K562 (cell line): Measurements from ENCODE around the gene SON. TPM values are rescaled to one million over a fixed set of nuclear protein-coding genes. Genes with fewer than 3 reads are reported as not detected.

ENCODE experiments used
- ATF6 ChIP-seq: sonication (generic); formaldehyde crosslinking; IDR thresholded peaks from 2 replicates; pipeline ENCODE4 v1.4.0; 2020; ENCODE audit warnings: mild to moderate bottlenecking, missing genetic modification reagents
- CBFA2T2 ChIP-seq: fragments of 450-650 bp; conservative IDR thresholded peaks from 2 replicates; pipeline ENCODE4 v1.6.1; 2017; ENCODE audit warnings: mild to moderate bottlenecking
- CEBPZ ChIP-seq: fragments of 150-350 bp; IDR thresholded peaks from 2 replicates; pipeline ENCODE4 v1.6.1; 2014; ENCODE audit warnings: low read depth, mild to moderate bottlenecking, low read length, borderline replicate concordance
- COPS2 ChIP-seq: fragments of 450-650 bp; conservative IDR thresholded peaks from 2 replicates; pipeline ENCODE4 v1.6.1; 2016; ENCODE audit warnings: mild to moderate bottlenecking, moderate library complexity
- ELK3 ChIP-seq: fragments of 450-650 bp; formaldehyde crosslinking; IDR thresholded peaks from 2 replicates; pipeline ENCODE4 v1.4.0; 2020; ENCODE audit warnings: mild to moderate bottlenecking
- FOSL1 ChIP-seq: fragments of 200-800 bp; sonication (Bioruptor generic); conservative IDR thresholded peaks from 2 replicates; pipeline ENCODE4 v1.6.1; 2016; ENCODE audit warnings: missing genetic modification characterization, missing compliant biosample characterization
- IRF2 ChIP-seq: sonication (generic); formaldehyde crosslinking; IDR thresholded peaks from 2 replicates; pipeline ENCODE4 v1.8.1; 2022; ENCODE audit warnings: mild to moderate bottlenecking, missing genetic modification reagents
- KLF10 ChIP-seq: fragments of 250-450 bp; sonication (Bioruptor Pico); IDR thresholded peaks from 2 replicates; pipeline ENCODE4 v1.6.1; 2021; ENCODE audit warnings: matching md5 sums
- KLF16 ChIP-seq: IDR thresholded peaks from 2 replicates; pipeline ENCODE4 v1.6.1; 2016; ENCODE audit warnings: antibody characterized with exemption
- OTX1 ChIP-seq: fragments of 450-650 bp; formaldehyde crosslinking; IDR thresholded peaks from 2 replicates; pipeline ENCODE4 v1.4.0; 2022; ENCODE audit warnings: mild to moderate bottlenecking
- PHTF2 ChIP-seq: fragments of 250-450 bp; sonication (Bioruptor Pico); IDR thresholded peaks from 2 replicates; pipeline ENCODE4 v1.5.0; 2021; ENCODE audit warnings: mild to moderate bottlenecking
- RCOR1 ChIP-seq, 2 experiments: IDR thresholded peaks; 2 replicates each; pipeline ENCODE4 v1.6.1; 2012; ENCODE audit warnings: low read depth in 2 of 2, low read length in 2 of 2, borderline replicate concordance in 1 of 2, improper control_type of control experiment in 1 of 2
- RNF2 ChIP-seq: sonication (generic); IDR thresholded peaks from 2 replicates; pipeline ENCODE4 v1.6.1; 2016
- SREBF2 ChIP-seq: sonication (generic); formaldehyde crosslinking; IDR thresholded peaks from 2 replicates; pipeline ENCODE4 v1.4.0; 2020; ENCODE audit warnings: mild to moderate bottlenecking, missing genetic modification reagents
- STAT5B ChIP-seq: fragments of 250-450 bp; sonication (Bioruptor Pico); IDR thresholded peaks from 2 replicates; pipeline ENCODE4 v1.8.0; 2021; ENCODE audit warnings: mild to moderate bottlenecking, inconsistent platforms
- TEAD1 ChIP-seq, 2 experiments: fragments of 450-650 bp in 1 of 2; sonication (generic) in 1 of 2; formaldehyde crosslinking; IDR thresholded peaks; 2 replicates each; pipeline versions ENCODE4 v1.4.0 to v1.8.0; 2020 to 2022; ENCODE audit warnings: mild to moderate bottlenecking in 2 of 2, missing genetic modification reagents in 1 of 2
- ZBTB9 ChIP-seq: fragments of 450-650 bp; formaldehyde crosslinking; IDR thresholded peaks from 2 replicates; pipeline ENCODE4 v1.4.0; 2020; ENCODE audit warnings: mild to moderate bottlenecking, moderate library complexity
- ZNF143 ChIP-seq: sonication (generic); formaldehyde crosslinking; IDR thresholded peaks from 2 replicates; pipeline ENCODE4 v1.9.0; 2022; ENCODE audit warnings: mild to moderate bottlenecking, missing genetic modification reagents
- ZNF263 ChIP-seq: sonication (generic); formaldehyde crosslinking; IDR thresholded peaks from 2 replicates; pipeline ENCODE4 v1.8.0; 2022; ENCODE audit warnings: mild to moderate bottlenecking, missing genetic modification reagents, borderline replicate concordance
- ZNF707 ChIP-seq: fragments of 250-450 bp; sonication (Bioruptor Pico); conservative IDR thresholded peaks from 2 replicates; pipeline ENCODE4 v1.8.0; 2022; ENCODE audit warnings: inconsistent platforms, mild to moderate bottlenecking, moderate library complexity
- polyA plus RNA-seq, 8 experiments: library from polyadenylated mRNA; depleted of rRNA in 4 of 8; stranded (reverse) in 5 of 8; unstranded in 3 of 8; fragments of >200 nt; fragmentation: Nextera tagmentation in 2 of 8; fragmentation: Illumina TruSeq in 1 of 8; extraction: Ambion mirVana in 2 of 8; extraction: Trizol in 1 of 8; gene quantifications; 2 replicates each; pipeline versions ENCODE4 v1.2.1 to v1.2.3, GENCODE V29; 2011 to 2014; ENCODE audit warnings: inconsistent platforms in 1 of 8, missing spikeins in 1 of 8
- total RNA-seq, 7 experiments: library from RNA; depleted of rRNA in 6 of 7; stranded (reverse); fragments of >200 nt in 6 of 7; fragmentation: Illumina TruSeq in 2 of 7; extraction: Trizol in 2 of 7; gene quantifications; 2 replicates each; pipeline versions ENCODE4 v1.2.1 to v1.2.3, GENCODE V29; 2011 to 2021; ENCODE audit warnings: low replicate concordance in 1 of 7

Gene SON
- total and polyA plus RNA-seq, 9 of the 15 experiments (the other 6 are each of a cell fraction or from before 2014, with no cell fraction given): 105 to 742 (median 187) TPM

- peak; percentile 64 for TF ChIP-seq ZBTB9 (CRISPR knock-in tag)
- TF ChIP-seq COPS2: no peak
- no peak for TF ChIP-seq KLF10
- no peak for TF ChIP-seq IRF2 (CRISPR knock-in tag)
- TF ChIP-seq CBFA2T2: no peak
- no peak; the same call in 1 of the 2 replicates for TF ChIP-seq RNF2
- TF ChIP-seq CEBPZ: no peak
- TF ChIP-seq TEAD1 (CRISPR knock-in tag; IDR thresholded peaks at IDR 0.05): 0 out of 4 replicates have a peak, but pooled peaks of 1 of the 2 experiments have one; percentile 8
- no peak for TF ChIP-seq ELK3 (CRISPR knock-in tag)
- no peak for TF ChIP-seq ZNF143 (CRISPR knock-in tag)
- peak; percentile 60; the same call in 1 of the 2 replicates for TF ChIP-seq OTX1 (CRISPR knock-in tag)
- no peak for TF ChIP-seq ZNF707
- no peak for TF ChIP-seq KLF16
- TF ChIP-seq ZNF263: no peak
- peak; percentile 59; the same call in 1 of the 2 replicates for TF ChIP-seq FOSL1
- TF ChIP-seq PHTF2 (CRISPR knock-in tag): no peak
- no peak for TF ChIP-seq SREBF2 (CRISPR knock-in tag)
- TF ChIP-seq ATF6 (CRISPR knock-in tag): 0 out of 2 replicates have a peak, but pooled peaks have one; percentile 10
- no peak for TF ChIP-seq STAT5B (CRISPR knock-in tag)
- peak in 1 of 2 experiments; percentile 12; a peak in 1 of 4 replicates for TF ChIP-seq RCOR1 (IDR thresholded peaks at IDR 0.05; ENCODE audit: borderline replicate concordance in 1 of 2, low read depth in 2 of 2, low read length in 2 of 2)
These were observed 45.9 kb downstream of the SON start, which contains the start of gene DONSON (continued) for GRCh38 chr21:33588485-33589335.
